Liver (tissue), 9 donors: ENCODE results near the gene SOHLH1. TPM values are rescaled to one million over a fixed set of nuclear protein-coding genes. Genes with fewer than 3 reads are reported as not detected.

Experiments used
- DNase-seq: peaks from one replicate; pipeline ENCODE4 v3.0.0-alpha.2; 2017; ENCODE audit warnings: low spot score
- H3K27ac ChIP-seq, 2 donors: one replicate each; pipeline ENCODE4 v1.7.0; 2013; ENCODE audit warnings: inconsistent platforms in 2 of 2, low read length in 2 of 2, control low read depth in 1 of 2, low read depth in 1 of 2, mild to moderate bottlenecking in 1 of 2
- H3K27me3 ChIP-seq, 4 donors: one replicate each; pipeline versions ENCODE4 v1.6.1 to v1.7.0; 2013; ENCODE audit warnings: low read length in 3 of 4, inconsistent platforms in 1 of 4, mild to moderate bottlenecking in 1 of 4, moderate library complexity in 1 of 4; ENCODE audit not compliant: control insufficient read depth in 4 of 4, insufficient read depth in 4 of 4
- H3K36me3 ChIP-seq, 4 donors: one replicate each; pipeline versions ENCODE4 v1.6.1 to v1.7.0; 2013; ENCODE audit warnings: low read length in 3 of 4, mild to moderate bottlenecking in 3 of 4, low read depth in 1 of 4, moderate library complexity in 1 of 4; ENCODE audit not compliant: control insufficient read depth in 4 of 4, insufficient read depth in 3 of 4
- H3K4me1 ChIP-seq, 4 donors: one replicate each; pipeline versions ENCODE4 v1.6.1 to v1.7.0; 2013; ENCODE audit warnings: low read length in 3 of 4, mild to moderate bottlenecking in 3 of 4, moderate library complexity in 1 of 4; ENCODE audit not compliant: control insufficient read depth in 4 of 4, insufficient read depth in 4 of 4
- H3K4me3 ChIP-seq, 3 donors: one replicate each; pipeline versions ENCODE4 v1.6.1 to v1.7.0; 2013; ENCODE audit warnings: low read length in 3 of 3, control low read depth in 1 of 3, low read depth in 1 of 3, mild to moderate bottlenecking in 1 of 3
- H3K9ac ChIP-seq, 2 donors: one replicate each; pipeline ENCODE4 v1.7.0; 2013; ENCODE audit warnings: low read length in 2 of 2, mild to moderate bottlenecking in 2 of 2, moderate library complexity in 2 of 2, control low read depth in 1 of 2, low read depth in 1 of 2
- H3K9me3 ChIP-seq, 4 donors: one replicate each; pipeline versions ENCODE4 v1.6.1 to v1.7.0; 2013; ENCODE audit warnings: low read length in 3 of 4; ENCODE audit not compliant: control insufficient read depth in 4 of 4
- ATF3 ChIP-seq: IDR thresholded peaks from 2 replicates; pipeline ENCODE4 v1.6.1; 2016; ENCODE audit warnings: antibody characterized with exemption
- CTCF ChIP-seq: fragments of 150-350 bp; IDR thresholded peaks from 2 replicates; pipeline ENCODE4 v1.5.1; 2017; ENCODE audit warnings: improper control_type of control experiment, low read depth, low read length; ENCODE audit not compliant: missing input control
- EGR1 ChIP-seq, 2 donors: IDR thresholded peaks; 2 replicates each; pipeline ENCODE4 v1.6.1; 2016 to 2018; ENCODE audit warnings: antibody characterized with exemption in 2 of 2, low read depth in 2 of 2
- FOXA2 ChIP-seq: IDR thresholded peaks from 2 replicates; pipeline ENCODE4 v1.6.1; 2016; ENCODE audit warnings: antibody characterized with exemption
- GABPA ChIP-seq, 2 donors: IDR thresholded peaks in 1 of 2; conservative IDR thresholded peaks in 1 of 2; 2 replicates each; pipeline ENCODE4 v1.6.1; 2016; ENCODE audit warnings: antibody characterized with exemption in 2 of 2, mild to moderate bottlenecking in 1 of 2, moderate library complexity in 1 of 2
- HNF4A ChIP-seq, 2 donors: conservative IDR thresholded peaks; 2 replicates each; pipeline ENCODE4 v1.6.1; 2016; ENCODE audit warnings: antibody characterized with exemption in 2 of 2, mild to moderate bottlenecking in 2 of 2
- HNF4G ChIP-seq: IDR thresholded peaks from 2 replicates; pipeline ENCODE4 v1.6.1; 2016; ENCODE audit warnings: antibody characterized with exemption
- JUND ChIP-seq, 2 donors: IDR thresholded peaks; 2 replicates each; pipeline ENCODE4 v1.6.1; 2016; ENCODE audit warnings: antibody characterized with exemption in 2 of 2
- NR2F2 ChIP-seq: IDR thresholded peaks from 2 replicates; pipeline ENCODE4 v1.6.1; 2016; ENCODE audit warnings: antibody characterized with exemption
- RAD21 ChIP-seq, 2 donors: IDR thresholded peaks; 2 replicates each; pipeline ENCODE4 v1.6.1; 2016; ENCODE audit warnings: antibody characterized with exemption in 2 of 2, mild to moderate bottlenecking in 2 of 2
- REST ChIP-seq: IDR thresholded peaks from 2 replicates; pipeline ENCODE4 v1.6.1; 2016; ENCODE audit warnings: antibody characterized with exemption, mild to moderate bottlenecking
- SP1 ChIP-seq: IDR thresholded peaks from 2 replicates; pipeline ENCODE4 v1.6.1; 2018; ENCODE audit warnings: antibody characterized with exemption, mild to moderate bottlenecking
- ZBTB33 ChIP-seq: IDR thresholded peaks from 2 replicates; pipeline ENCODE4 v1.6.1; 2016; ENCODE audit warnings: antibody characterized with exemption
- WGBS: extraction: QIAGEN DNeasy Blood & Tissue Kit; methylation state at CpG from one replicate; pipeline ENCODE4 v1.1.7; 2013; 5-methylcytosine and 5-hydroxymethylcytosine counted together
- polyA plus RNA-seq, 2 donors: library from polyadenylated mRNA; stranded (reverse) in 1 of 2; unstranded in 1 of 2; fragments of 200-250 nt in 1 of 2; fragments of >200 nt in 1 of 2; fragmentation: Nextera tagmentation in 1 of 2; extraction: Ambion mirVana in 1 of 2; gene quantifications; one replicate each; pipeline versions ENCODE4 v1.2.1 to v1.2.3, GENCODE V29; 2013 to 2015
- total RNA-seq, 2 donors: library from RNA; depleted of rRNA; stranded (reverse); fragments of >200 nt; gene quantifications; one replicate each; pipeline ENCODE4 v1.2.3, GENCODE V29; 2014
- donor health status: healthy.
- donor health status: healthy.
- donor health status: healthy.
- donor health status: healthy.
- donor health status: healthy.

The SOHLH1 gene
- total and polyA plus RNA-seq, 4 donors: not detected

- H3K9ac ChIP-seq: no peak overlapping the region
- peaks cover 0 to 6% (median 5%) of the 10 kb centered on the region in 4 donors for H3K9me3 ChIP-seq
- DNase-seq: no peak
- no peaks in the 10 kb centered on the region for H3K4me1 ChIP-seq
- H3K27me3 ChIP-seq: peaks cover 0 to 3% (median under 1%) of the 10 kb centered on the region in 4 donors
- H3K36me3 ChIP-seq: no peaks in the 10 kb centered on the region
- WGBS: 75% methylated on average over 13 of the region's 13 CpGs
- H3K27ac ChIP-seq: no peak overlapping the region
- no peak overlapping the region for H3K4me3 ChIP-seq
- TF ChIP-seq ATF3 (no peak), SP1 (no peak), HNF4G (no peak), ZBTB33 (no peak), RAD21 (IDR thresholded peaks at IDR 0.05) (no peak)
These were observed 30.2 kb upstream of the SOHLH1 start for GRCh38 chr9:135729480-135729879.

- Histone ChIP-seq H3K9ac (no peak overlapping the region), H3K27me3 (peaks cover 0 to 2% (median 0%) of the 10 kb centered on the region in 4 donors), H3K36me3 (no peaks in the 10 kb centered on the region), H3K9me3 (peaks cover 0 to 6% (median 5%) of the 10 kb centered on the region in 4 donors), H3K4me3 (no peak overlapping the region), H3K4me1 (no peaks in the 10 kb centered on the region), H3K27ac (no peak overlapping the region)
- whole genome bisulfite sequencing: 65% methylated on average over 18 of the region's 18 CpGs
- no peak for DNase-seq
- no peak for TF ChIP-seq JUND (IDR thresholded peaks at IDR 0.05)
- no peak for TF ChIP-seq FOXA2
- no peak for TF ChIP-seq REST
- no peak for TF ChIP-seq ZBTB33
- no peak for TF ChIP-seq NR2F2
- no peak for TF ChIP-seq RAD21 (IDR thresholded peaks at IDR 0.05)
- TF ChIP-seq CTCF: no peak
- TF ChIP-seq EGR1 (IDR thresholded peaks at IDR 0.05; ENCODE audit: low read depth in 2 of 2): no peak
- no peak for TF ChIP-seq HNF4A (conservative IDR thresholded peaks at IDR 0.05)
- no peak for TF ChIP-seq GABPA (IDR thresholded peaks at IDR 0.05 in 1 of 2, conservative IDR thresholded peaks at IDR 0.05 in 1 of 2)
These were observed 29.3 kb upstream of the SOHLH1 start for GRCh38 chr9:135728436-135729110.
